NCI-H446 treated with DMSO at 0.1 percent for 48 hours (cell line): ENCODE data around the gene RTP4.
A peak's percentile ranks its signal among the peaks of the same experiment; 100 is the strongest.
"Not testable (repeated sequence)": the region's sequence is repeated elsewhere in the genome, so short reads cannot be mapped to it uniquely, and the experiment has no call there.

ENCODE experiments used
- DNase-seq: peaks from one replicate; lab custom pipeline; 2025; lab: John Stamatoyannopoulos, UW

The RTP4 gene

DNA sequence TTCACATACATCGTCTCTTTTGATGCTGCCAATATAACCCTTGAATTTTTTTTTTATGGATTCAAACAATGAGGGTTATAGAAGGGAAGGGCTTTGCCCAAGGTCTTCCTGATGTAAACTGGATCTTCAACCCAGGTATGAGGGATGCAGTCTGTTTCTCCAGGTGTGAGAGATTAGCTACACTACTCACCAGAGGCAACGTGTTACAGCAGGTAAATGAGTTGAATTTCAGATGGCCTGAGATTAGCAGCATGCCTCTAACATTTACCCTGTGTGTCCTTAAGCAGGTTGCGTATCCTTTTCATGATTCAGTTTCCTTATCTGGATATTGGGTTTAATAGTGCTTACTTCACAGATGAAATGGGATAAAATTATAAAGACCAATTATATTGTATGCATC is 1.9 kb downstream of the RTP4 start:
- no peak for DNase-seq

DNA sequence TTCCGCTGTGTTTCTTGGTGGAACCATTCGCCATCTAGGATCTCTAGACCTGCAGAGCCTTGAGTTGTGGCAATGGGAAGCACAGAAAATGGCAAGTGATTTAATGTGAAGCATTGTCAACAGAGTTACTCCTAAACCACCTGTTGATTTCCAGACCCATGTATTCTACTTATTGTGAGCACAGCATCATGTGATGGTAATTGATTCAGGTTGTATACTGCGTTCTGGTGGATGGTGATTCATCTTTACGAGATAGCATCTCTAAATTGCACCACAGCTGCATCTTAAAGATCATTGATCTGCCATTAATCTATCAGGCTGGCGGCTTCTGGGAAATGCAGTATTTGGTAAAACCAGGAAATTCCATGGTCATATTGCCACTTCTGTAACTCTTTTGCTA is 7.4 kb downstream of the RTP4 start:
- DNase-seq, result no peak

DNA sequence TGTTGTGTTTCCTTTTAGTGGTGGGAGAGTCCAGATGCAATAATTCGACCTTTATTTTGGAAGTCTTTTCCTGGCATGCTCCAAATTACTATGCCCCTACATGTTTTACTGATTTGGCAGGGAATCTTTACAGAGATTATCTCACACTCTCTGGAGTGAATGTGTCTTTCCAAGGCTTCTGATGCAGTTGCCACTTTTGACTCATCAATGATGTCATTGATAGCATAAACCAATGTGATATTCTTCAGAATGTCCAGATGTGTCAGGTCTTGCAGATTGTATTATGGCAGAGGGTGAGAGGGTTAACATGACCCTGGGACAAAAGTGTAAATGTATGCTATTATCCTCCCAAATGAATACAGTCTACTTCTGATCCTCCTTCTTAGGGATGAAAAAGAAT is 9.7 kb downstream of the RTP4 start:
- DNase-seq, result no peak

DNA sequence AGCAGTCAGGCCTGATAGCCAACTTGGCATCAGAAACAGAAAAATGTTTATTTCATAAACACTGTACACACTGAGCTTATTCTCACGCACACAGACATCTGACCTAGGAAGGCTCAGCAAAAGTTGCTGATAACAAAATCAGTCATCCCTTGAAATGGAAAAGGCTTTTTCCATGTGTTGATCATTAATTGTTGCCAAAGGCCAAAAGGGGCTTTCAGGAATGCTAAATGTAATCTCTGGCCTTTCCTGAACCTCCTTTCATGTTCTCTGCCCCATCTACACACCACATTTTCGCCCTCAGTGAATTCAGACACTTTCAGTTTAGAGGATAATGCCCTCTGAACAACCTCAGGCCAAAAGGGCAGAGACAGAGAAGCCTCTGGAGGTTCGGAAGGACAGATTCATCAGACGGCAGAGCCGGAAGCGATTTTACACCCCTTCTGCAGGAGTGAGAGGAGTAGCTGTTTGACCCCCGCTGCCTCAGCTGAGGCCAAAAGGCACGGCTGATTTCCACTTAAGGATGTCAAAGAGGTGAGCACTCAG is 14.5 kb downstream of the RTP4 start:
- DNase-seq, result no peak

DNA sequence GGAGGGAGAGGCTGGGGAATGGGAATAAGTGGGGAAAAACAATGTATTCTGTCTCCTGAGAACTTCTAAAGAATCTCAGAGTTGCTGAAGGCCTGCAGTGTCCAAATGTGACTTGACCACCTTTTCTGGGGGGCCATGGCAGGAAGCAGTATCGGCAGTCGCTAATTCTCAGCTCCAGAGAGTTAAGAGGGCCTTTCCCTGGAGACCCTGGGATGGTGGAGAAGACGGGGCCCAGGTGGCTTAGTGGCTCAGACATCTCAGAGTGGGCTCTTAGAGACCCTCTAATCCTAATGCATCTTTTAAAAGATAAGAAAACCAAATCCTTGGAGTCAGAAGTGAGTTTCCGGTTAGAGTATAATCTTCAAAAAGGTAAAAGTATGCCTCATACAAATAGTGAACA is 15.1 kb downstream of the RTP4 start:
- DNase-seq, result no peak

DNA sequence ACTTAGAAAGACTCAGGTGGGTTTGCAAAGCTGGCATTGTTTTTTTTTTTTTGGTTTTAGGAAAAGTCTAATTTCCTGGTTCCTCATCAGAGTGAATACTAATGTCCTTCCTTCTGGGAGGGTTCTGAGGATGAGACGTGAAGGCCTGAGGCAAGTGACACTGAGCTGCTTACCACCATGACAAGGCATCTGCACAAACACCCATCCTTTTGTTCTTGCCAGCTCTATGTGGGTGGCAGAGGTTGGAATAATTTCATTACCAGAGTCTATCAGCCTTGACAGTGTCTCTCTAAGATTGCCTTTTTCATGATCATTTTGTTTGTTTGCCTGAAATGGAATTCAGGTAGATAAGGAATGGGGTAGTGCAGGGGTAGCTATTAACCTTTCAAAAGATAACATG is 17.1 kb downstream of the RTP4 start:
- DNase-seq, result no peak

DNA sequence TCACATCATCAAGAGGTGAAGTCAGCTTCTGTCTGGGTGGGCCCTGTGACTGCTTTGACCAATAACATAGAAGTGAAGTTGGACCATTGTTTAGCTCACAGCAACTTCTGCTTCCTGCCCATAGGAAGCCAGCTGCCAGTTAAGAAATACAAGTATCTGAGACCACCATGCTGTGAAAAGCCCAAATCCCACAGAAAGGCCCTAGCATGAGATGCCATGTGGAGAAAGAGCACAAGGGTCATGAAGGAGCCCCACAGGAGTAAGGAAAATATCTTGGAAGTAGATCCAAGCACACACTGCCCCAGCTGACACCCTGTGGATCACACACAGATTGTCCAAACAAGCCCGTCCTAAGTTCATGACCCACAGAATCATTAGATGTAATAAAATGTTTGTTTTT is 28.5 kb downstream of the RTP4 start:
- no peak for DNase-seq

DNA sequence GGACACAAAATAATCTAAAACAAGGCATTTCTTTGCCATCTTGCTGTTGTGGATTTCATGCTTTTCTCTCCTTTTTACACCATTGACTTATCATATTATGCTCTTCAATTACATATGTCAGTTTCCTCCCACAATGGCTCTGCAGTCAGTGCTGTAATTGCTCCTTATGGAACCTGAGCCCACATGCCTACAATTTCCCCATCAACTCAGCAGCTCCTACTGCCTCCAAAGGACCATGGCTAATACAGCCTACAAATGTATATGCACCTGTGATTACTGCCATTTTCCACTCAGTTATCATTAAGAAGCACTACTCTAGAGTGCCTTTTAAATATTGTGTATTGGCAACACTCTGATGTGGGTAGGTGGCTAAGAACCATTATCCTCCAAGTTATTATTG is 30.8 kb downstream of the RTP4 start:
- no peak for DNase-seq

DNA sequence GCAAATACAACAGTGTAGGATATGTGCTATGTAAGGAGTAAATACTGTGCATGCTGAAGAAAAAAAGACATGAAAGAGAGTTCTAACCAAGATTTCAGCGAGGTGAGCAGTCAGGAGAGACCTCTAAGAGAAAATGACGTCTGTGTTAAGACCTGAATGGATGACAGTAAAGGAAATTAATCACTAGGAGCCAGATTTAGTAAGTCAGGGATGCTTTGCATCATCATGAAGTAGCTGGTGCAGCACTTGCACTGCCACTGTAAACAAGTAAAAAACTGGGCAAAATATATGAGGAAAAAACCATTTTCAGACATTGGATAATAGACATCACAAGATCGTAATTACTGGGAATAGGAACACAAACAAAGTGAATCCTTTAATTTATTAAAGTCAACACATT is 32.6 kb downstream of the RTP4 start:
- no peak for DNase-seq

DNA sequence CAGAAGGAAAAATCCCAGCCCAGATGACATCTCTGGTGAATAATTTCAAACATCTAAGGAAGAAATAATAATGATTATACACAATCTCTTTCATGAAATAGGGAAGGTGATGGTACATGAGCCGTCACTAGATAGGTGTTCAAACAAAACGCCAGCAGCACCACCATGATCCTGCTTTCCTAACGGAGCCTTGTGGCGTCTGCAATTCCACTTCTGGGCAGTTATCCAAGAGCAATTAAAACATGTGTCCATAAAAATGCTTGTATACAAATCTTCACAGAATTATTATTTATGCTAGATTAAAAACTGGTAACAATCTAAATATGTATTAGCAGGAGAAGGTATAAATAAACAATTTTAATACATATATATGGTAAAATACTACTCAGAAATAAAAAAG is 33.7 kb downstream of the RTP4 start:
- peak; percentile 5 for DNase-seq

DNA sequence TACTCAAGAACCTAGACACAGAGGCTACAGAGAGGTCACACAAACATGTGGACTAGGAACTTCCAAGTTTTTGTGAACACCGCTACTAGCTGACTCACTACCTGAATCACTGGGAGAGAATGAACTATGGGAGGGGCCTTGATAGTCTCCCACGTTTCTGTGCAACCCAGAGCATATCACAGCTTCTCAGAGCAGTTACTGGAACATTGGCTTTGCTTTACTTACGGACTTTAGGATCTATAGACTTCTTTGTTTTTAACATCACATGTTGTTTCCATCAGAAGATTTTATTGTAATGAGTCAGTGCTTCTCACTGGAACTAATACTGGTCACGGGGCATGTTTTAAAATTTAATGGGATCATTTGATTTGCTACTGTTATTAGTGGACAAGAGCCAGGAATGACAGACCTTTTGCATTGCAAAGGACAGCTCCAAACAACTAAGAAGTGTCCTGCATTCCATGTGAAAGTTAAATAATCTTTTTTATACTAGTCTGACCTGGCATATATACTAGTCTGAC is 35.6 kb downstream of the RTP4 start:
- no peak for DNase-seq

DNA sequence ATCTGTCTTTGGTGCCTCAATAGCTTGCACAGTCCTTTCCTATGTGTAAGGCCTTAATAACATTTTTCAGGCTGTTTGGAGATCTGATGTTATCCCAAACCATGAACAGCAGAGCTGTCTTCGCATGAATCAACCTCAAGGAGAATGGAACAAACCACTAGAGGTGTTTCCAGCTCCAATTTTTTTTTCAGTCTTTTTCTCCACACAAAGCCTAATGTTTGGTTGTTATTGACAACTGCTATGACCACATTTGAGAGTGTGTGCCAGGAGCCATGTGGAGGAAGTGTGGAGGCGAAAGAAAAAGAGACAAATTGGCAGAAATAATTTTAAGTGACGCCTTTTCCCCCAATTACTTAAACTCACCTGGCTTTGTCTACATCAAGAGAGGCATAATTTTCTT is 38.7 kb downstream of the RTP4 start:
- no peak for DNase-seq

DNA sequence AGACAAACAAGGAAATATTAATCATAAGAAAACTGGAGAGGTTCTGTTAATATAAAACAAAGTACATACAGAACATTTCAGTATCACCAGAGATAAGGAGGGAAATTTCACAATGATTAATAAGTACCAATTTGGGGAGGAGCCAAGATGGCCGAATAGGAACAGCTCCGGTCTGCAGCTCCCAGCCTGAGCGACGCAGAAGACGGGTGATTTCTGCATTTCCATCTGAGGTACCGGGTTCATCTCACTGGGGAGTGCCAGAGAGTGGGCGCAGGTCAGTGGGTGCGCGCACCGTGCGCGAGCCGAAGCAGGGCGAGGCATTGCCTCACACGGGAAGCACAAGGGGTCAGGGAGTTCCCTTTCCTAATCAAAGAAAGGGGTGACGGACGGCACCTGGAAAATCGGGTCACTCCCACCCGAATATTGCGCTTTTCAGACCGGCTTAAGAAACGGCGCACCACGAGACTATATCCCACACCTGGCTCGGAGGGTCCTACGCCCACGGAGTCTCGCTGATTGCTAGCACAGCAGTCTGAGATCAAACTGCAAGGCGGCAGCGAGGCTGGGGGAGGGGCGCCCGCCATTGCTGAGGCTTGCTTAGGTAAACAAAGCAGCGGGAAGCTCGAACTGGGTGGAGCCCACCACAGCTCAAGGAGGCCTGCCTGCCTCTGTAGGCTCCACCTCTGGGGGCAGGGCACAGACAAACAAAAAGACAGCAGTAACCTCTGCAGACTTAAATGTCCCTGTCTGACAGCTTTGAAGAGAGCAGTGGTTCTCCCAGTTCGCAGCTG is 44.0 kb downstream of the RTP4 start:
- DNase-seq, result not testable (repeated sequence)
